K562 (cell line): ENCODE measurements around the gene ANK3. TPM values are rescaled to one million over a fixed set of nuclear protein-coding genes. Genes with fewer than 3 reads are reported as not detected.

Experiments used
- ATF2 ChIP-seq: sonication (generic); formaldehyde crosslinking; IDR thresholded peaks from 2 replicates; pipeline ENCODE4 v1.8.1; 2022; ENCODE audit warnings: missing genetic modification reagents
- CBFA2T2 ChIP-seq: fragments of 450-650 bp; conservative IDR thresholded peaks from 2 replicates; pipeline ENCODE4 v1.6.1; 2017; ENCODE audit warnings: mild to moderate bottlenecking
- CHAMP1 ChIP-seq: fragments of 450-650 bp; IDR thresholded peaks from 2 replicates; pipeline ENCODE4 v1.6.1; 2016; ENCODE audit warnings: mild to moderate bottlenecking
- ELK1 ChIP-seq: sonication (generic); formaldehyde crosslinking; IDR thresholded peaks from 2 replicates; pipeline ENCODE4 v1.8.1; 2022; ENCODE audit warnings: missing genetic modification reagents
- ETV1 ChIP-seq: fragments of 450-650 bp; conservative IDR thresholded peaks from 2 replicates; pipeline ENCODE4 v1.6.1; 2016; ENCODE audit warnings: missing genetic modification characterization, control low read depth, low read depth, missing compliant biosample characterization
- ETV5 ChIP-seq: sonication (generic); formaldehyde crosslinking; IDR thresholded peaks from 2 replicates; pipeline ENCODE4 v1.4.0; 2020; ENCODE audit warnings: low read depth, mild to moderate bottlenecking, missing genetic modification reagents
- FOSL1 ChIP-seq: fragments of 200-800 bp; sonication (Bioruptor generic); conservative IDR thresholded peaks from 2 replicates; pipeline ENCODE4 v1.6.1; 2016; ENCODE audit warnings: missing genetic modification characterization, missing compliant biosample characterization
- GTF2E2 ChIP-seq: fragments of 200-800 bp; sonication (Bioruptor generic); IDR thresholded peaks from 2 replicates; pipeline ENCODE4 v1.6.1; 2016; ENCODE audit warnings: missing genetic modification characterization, missing compliant biosample characterization
- HLTF ChIP-seq: fragments of 450-650 bp; IDR thresholded peaks from 2 replicates; pipeline ENCODE4 v1.6.1; 2016
- HNRNPUL1 ChIP-seq: fragments of 200-400 bp; formaldehyde crosslinking; IDR thresholded peaks from 2 replicates; pipeline ENCODE4 v1.6.1; 2017; ENCODE audit warnings: low read length
- NFE2L1 ChIP-seq: fragments of 450-650 bp; IDR thresholded peaks from 2 replicates; pipeline ENCODE4 v1.6.1; 2016; ENCODE audit warnings: missing genetic modification characterization, low read depth, mild to moderate bottlenecking, missing compliant biosample characterization, moderate library complexity, borderline replicate concordance
- NFIC ChIP-seq: fragments of 450-650 bp; IDR thresholded peaks from 2 replicates; pipeline ENCODE4 v1.6.1; 2017; ENCODE audit warnings: mild to moderate bottlenecking, inconsistent platforms
- NUFIP1 ChIP-seq: fragments of 450-650 bp; IDR thresholded peaks from 2 replicates; pipeline ENCODE4 v1.6.1; 2018; ENCODE audit not compliant: partially characterized antibody
- SNIP1 ChIP-seq: fragments of 450-650 bp; IDR thresholded peaks from 2 replicates; pipeline ENCODE4 v1.7.1; 2017; ENCODE audit warnings: low read depth, mild to moderate bottlenecking
- SRSF3 ChIP-seq: fragments of 200-400 bp; formaldehyde crosslinking; IDR thresholded peaks from 2 replicates; pipeline ENCODE4 v1.6.1; 2016; ENCODE audit warnings: mild to moderate bottlenecking, low read length, moderate library complexity; ENCODE audit not compliant: insufficient read depth
- STAG1 ChIP-seq: sonication (generic); formaldehyde crosslinking; IDR thresholded peaks from 2 replicates; pipeline ENCODE4 v1.5.0; 2020; ENCODE audit warnings: missing genetic modification reagents, borderline replicate concordance
- TRIM28 ChIP-seq: fragments of 450-650 bp; IDR thresholded peaks from 2 replicates; pipeline ENCODE4 v1.6.1; 2017
- UBTF ChIP-seq, 2 experiments: IDR thresholded peaks; 2 replicates each; pipeline ENCODE4 v1.6.1; 2012; ENCODE audit warnings: improper control_type of control experiment in 2 of 2, low read depth in 2 of 2, low read length in 2 of 2, borderline replicate concordance in 1 of 2
- XRCC4 ChIP-seq: IDR thresholded peaks from one replicate; pipeline ENCODE4 v1.6.1; 2011; ENCODE audit not compliant: insufficient read depth, insufficient read length; ENCODE audit errors: extremely low read depth
- ZBTB8A ChIP-seq: fragments of 450-650 bp; IDR thresholded peaks from 2 replicates; pipeline ENCODE4 v1.6.1; 2018; ENCODE audit warnings: mild to moderate bottlenecking, moderate library complexity; ENCODE audit not compliant: partially characterized antibody
- ZNF655 ChIP-seq: fragments of 250-450 bp; sonication (Bioruptor Pico); IDR thresholded peaks from 2 replicates; pipeline ENCODE4 v1.5.0; 2021
- ZZZ3 ChIP-seq: fragments of 450-650 bp; IDR thresholded peaks from 2 replicates; pipeline ENCODE4 v1.6.1; 2016; ENCODE audit warnings: antibody characterized with exemption, mild to moderate bottlenecking, moderate library complexity
- polyA plus RNA-seq, 8 experiments: library from polyadenylated mRNA; depleted of rRNA in 4 of 8; stranded (reverse) in 5 of 8; unstranded in 3 of 8; fragments of >200 nt; fragmentation: Nextera tagmentation in 2 of 8; fragmentation: Illumina TruSeq in 1 of 8; extraction: Ambion mirVana in 2 of 8; extraction: Trizol in 1 of 8; gene quantifications; 2 replicates each; pipeline versions ENCODE4 v1.2.1 to v1.2.3, GENCODE V29; 2011 to 2014; ENCODE audit warnings: inconsistent platforms in 1 of 8, missing spikeins in 1 of 8
- total RNA-seq, 7 experiments: library from RNA; depleted of rRNA in 6 of 7; stranded (reverse); fragments of >200 nt in 6 of 7; fragmentation: Illumina TruSeq in 2 of 7; extraction: Trizol in 2 of 7; gene quantifications; 2 replicates each; pipeline versions ENCODE4 v1.2.1 to v1.2.3, GENCODE V29; 2011 to 2021; ENCODE audit warnings: low replicate concordance in 1 of 7

The ANK3 gene
- total and polyA plus RNA-seq, 9 of the 15 experiments (the other 6 are each of a cell fraction or from before 2014, with no cell fraction given) = 10.0 to 32.3 (median 17.9) TPM

- peak; percentile 77 for TF ChIP-seq TRIM28
- TF ChIP-seq ETV1 = no peak
- TF ChIP-seq STAG1 (CRISPR knock-in tag) = no peak
- peak; percentile 85 for TF ChIP-seq CHAMP1
- TF ChIP-seq NFE2L1 (tag) = peak; percentile 98
- no peak for TF ChIP-seq UBTF (IDR thresholded peaks at IDR 0.05; ENCODE audit: borderline replicate concordance in 1 of 2, low read depth in 2 of 2, low read length in 2 of 2)
- TF ChIP-seq SRSF3 = no peak
- no peak for TF ChIP-seq GTF2E2 (tag)
- TF ChIP-seq HNRNPUL1 = no peak
- no peak for TF ChIP-seq ZNF655
- 0 out of 2 replicates have a peak, but pooled peaks have one; percentile 32 for TF ChIP-seq FOSL1 (tag)
- no peak; the same call in 1 of the 2 replicates for TF ChIP-seq NFIC
- no peak for TF ChIP-seq ELK1 (CRISPR knock-in tag)
- no peak for TF ChIP-seq XRCC4
- no peak for TF ChIP-seq CBFA2T2
- TF ChIP-seq ETV5 (CRISPR knock-in tag) = no peak
- no peak for TF ChIP-seq ZBTB8A
- no peak for TF ChIP-seq ZZZ3
- no peak for TF ChIP-seq HLTF
- TF ChIP-seq NUFIP1 = peak; percentile 55
- TF ChIP-seq SNIP1 = no peak
- no peak for TF ChIP-seq ATF2 (CRISPR knock-in tag)
Observed at GRCh38 chr10:60130130-60130579, 259.5 kb downstream of the ANK3 start (continued).
